ENCODE measurements around the gene LAMA3. TPM values are rescaled to one million over a fixed set of nuclear protein-coding genes. Genes with fewer than 3 reads are reported as not detected.

LAMA3 gene
- total RNA-seq, 1 donor from 2014 or later, result 9.4 TPM

DNA sequence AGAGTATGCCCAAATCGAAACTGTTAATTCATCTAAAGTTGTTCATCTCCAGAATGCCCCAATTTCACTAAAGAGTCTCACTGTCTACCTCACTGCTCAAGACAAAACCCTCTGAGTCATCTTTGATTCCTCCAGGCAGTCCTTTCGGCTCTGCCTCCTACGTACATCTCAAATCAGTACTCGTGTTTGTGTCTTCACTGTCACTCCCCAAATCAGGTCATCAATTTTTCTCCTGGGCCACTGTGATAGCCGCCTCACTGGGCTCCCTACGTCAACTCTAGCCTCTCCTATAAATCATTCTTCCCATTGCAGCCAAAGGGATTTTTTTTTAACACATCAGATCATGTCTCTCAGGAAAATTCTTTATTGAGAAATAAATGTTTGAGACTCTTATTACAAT, 283.2 kb downstream of the LAMA3 start:
- DNase-seq (ENCODE audit: extremely low spot score, unreplicated experiment), result no peak

DNA sequence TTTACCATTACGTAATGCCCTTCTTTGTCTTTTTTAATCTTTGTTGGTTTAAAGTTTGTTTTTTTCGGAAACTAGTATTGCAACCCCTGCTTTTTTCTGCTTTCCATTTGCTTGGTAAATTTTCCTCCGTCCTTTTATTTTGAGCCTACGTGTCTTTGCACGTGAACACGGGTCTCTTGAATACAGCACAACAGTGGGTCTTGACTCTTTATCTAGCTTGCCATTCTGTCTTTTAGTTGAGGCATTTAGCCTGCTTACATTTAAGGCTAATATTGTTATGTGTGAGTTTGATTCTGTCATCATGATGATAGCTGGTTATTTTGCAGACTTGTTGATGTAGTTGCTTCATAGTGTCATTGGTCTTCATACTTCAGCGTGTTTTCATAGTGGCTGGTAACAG, 287.9 kb downstream of the LAMA3 start:
- TF ChIP-seq, protein P1, sequence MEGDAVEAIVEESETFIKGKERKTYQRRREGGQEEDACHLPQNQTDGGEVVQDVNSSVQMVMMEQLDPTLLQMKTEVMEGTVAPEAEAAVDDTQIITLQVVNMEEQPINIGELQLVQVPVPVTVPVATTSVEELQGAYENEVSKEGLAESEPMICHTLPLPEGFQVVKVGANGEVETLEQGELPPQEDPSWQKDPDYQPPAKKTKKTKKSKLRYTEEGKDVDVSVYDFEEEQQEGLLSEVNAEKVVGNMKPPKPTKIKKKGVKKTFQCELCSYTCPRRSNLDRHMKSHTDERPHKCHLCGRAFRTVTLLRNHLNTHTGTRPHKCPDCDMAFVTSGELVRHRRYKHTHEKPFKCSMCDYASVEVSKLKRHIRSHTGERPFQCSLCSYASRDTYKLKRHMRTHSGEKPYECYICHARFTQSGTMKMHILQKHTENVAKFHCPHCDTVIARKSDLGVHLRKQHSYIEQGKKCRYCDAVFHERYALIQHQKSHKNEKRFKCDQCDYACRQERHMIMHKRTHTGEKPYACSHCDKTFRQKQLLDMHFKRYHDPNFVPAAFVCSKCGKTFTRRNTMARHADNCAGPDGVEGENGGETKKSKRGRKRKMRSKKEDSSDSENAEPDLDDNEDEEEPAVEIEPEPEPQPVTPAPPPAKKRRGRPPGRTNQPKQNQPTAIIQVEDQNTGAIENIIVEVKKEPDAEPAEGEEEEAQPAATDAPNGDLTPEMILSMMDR (conservative IDR thresholded peaks at IDR 0.05), result no peak
- H3K9me3 Mint-ChIP-seq, result peaks cover 9% of the 10 kb centered on the region
- DNase-seq (ENCODE audit: extremely low spot score, unreplicated experiment), result no peak
- no peak overlapping the region for H3K4me3 Mint-ChIP-seq
- peaks cover 11% of the 10 kb centered on the region for H3K4me1 Mint-ChIP-seq (ENCODE audit: unreplicated experiment)
- H3K36me3 Mint-ChIP-seq, result no peaks in the 10 kb centered on the region
- no peak overlapping the region for H3K27ac Mint-ChIP-seq
- H3K27me3 Mint-ChIP-seq, result peaks cover 13% of the 10 kb centered on the region

More for the DNA sequence above, 283.2 kb downstream of the LAMA3 start:
- H3K27me3 Mint-ChIP-seq, result peaks cover 6% of the 10 kb centered on the region
- peaks cover 9% of the 10 kb centered on the region for H3K9me3 Mint-ChIP-seq
- no peaks in the 10 kb centered on the region for H3K36me3 Mint-ChIP-seq
- H3K4me1 Mint-ChIP-seq (ENCODE audit: unreplicated experiment), result no peaks in the 10 kb centered on the region
- H3K27ac Mint-ChIP-seq, result no peak overlapping the region
- H3K4me3 Mint-ChIP-seq, result no peak overlapping the region
- TF ChIP-seq, protein P1 (conservative IDR thresholded peaks at IDR 0.05), result no peak

DNA sequence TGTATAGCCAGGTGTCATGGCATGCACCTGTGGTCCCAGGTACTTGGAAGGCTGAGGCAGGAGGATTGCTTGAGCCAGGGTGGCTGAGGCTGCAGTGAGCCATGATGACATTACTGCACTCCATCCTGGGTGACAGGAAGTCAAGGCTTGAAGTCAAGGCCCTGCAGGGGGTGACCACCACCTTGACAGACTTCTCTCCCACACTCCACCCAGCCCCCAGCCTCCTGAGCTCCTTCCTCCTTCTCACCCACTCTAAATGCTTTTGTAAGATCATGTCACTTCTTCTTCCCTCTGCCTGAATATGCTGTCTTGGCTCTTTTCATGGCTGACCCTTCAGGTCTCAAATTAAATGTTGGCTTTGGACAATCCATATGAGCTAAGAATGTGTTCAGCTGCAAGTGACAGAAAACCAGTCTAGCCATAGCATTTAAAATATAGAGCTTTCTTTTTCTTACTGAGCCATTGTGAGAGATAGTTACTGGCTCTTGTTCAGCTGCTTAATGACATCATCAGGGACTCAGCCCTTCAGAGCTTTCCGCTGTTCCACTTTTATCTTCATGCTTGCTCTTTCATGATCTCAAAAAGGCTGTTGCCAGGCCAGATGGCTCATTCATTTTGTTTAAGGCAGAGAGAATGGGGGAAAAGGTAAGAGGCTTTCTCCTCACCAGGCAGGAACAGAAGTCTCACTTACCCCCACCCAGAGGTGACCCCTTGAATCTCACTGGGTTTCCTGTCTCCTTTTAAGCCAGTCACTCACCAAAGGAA, 288.6 kb downstream of the LAMA3 start:
- Mint-ChIP-seq H3K4me1 (ENCODE audit: unreplicated experiment) (peaks cover 19% of the 10 kb centered on the region), H3K27ac (no peak overlapping the region), H3K4me3 (no peak overlapping the region), H3K9me3 (peaks cover 9% of the 10 kb centered on the region), H3K36me3 (no peaks in the 10 kb centered on the region), H3K27me3 (peaks cover 18% of the 10 kb centered on the region)
- TF ChIP-seq, protein P1 (conservative IDR thresholded peaks at IDR 0.05), result no peak
- DNase-seq (ENCODE audit: extremely low spot score, unreplicated experiment), result no peak

DNA sequence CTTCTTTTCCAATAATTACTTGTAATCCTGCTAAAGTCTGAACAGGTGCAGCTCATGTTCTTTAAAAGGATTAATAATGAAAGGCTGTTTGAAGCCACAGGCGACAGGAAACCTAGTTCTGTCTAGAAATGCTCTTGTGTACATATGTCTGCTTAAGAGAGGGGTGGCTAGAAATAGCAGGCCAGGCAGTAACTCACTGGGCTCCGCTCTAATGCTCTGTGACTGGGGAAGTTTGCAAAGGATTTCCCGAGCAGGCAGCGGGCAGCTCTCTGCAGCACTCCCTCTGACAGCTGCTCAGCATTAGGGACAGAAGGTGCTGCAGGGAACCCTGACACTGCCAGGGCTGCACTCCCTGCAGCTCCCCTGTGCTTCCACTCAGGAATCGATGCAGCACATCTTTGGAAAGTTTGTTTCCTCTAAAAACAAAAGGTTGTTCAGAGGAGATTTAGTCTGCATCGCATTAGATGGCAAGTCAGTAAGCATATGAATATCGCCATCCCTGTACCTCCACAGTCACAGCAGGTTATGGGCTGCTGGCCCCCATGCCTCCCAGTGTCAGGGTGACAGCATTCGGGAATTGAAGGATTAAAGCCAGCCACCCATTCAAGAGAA, 292.2 kb downstream of the LAMA3 start:
- Mint-ChIP-seq H3K4me1 (ENCODE audit: unreplicated experiment) (peaks cover 19% of the 10 kb centered on the region), H3K9me3 (no peaks in the 10 kb centered on the region), H3K27me3 (peaks cover 19% of the 10 kb centered on the region), H3K27ac (no peak overlapping the region), H3K4me3 (no peak overlapping the region), H3K36me3 (no peaks in the 10 kb centered on the region)
- DNase-seq (ENCODE audit: extremely low spot score, unreplicated experiment), result no peak
- TF ChIP-seq, protein P1 (conservative IDR thresholded peaks at IDR 0.05), result no peak

DNA sequence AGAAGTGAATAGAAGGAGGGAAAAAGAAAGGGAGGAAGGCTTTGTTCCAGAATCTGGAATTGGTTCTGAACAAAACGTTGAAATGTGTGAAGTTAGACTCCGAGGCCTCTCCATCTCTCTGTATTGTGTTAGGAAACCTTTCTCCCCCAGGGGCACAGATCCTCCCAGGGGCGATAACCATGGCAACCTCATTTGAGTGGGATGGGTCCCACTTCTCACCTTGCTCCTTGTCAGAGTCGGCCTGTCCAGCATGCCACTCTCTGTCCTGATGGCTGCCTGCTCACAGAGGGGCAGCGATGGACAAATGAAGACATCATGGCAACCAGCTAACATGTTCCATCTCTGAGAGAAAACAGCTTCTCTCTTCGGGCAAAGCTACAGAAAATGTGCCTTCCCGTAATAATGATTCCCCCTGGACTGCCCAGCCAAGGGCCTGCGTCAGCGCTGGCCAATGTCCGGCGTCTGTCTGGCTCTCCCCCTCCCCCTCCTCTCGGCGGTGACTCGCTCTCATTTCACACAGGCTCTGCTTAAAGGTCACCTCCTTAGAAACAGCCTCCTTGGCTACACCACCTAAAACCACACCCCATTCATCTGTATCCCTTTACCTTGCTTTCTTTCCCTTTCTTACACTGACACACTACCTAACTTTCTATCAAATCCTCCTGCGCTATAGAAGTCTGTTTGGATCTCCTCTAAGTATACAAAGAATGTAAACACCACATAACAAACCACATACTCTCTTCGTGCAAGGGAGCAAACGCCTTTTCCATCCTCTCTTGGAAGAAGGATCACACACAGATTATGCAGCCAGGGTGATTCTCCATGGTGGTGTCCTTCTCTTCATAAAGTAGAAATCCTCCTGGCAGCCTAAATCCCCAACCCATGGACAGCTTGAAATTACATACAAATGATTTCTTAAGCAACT, 293.2 kb downstream of the LAMA3 start:
- Mint-ChIP-seq H3K9me3 (no peaks in the 10 kb centered on the region), H3K27ac (no peak overlapping the region), H3K4me1 (ENCODE audit: unreplicated experiment) (peaks cover 19% of the 10 kb centered on the region), H3K36me3 (no peaks in the 10 kb centered on the region), H3K4me3 (peak overlapping the region; percentile 27), H3K27me3 (peaks cover 16% of the 10 kb centered on the region)
- DNase-seq (ENCODE audit: extremely low spot score, unreplicated experiment), result no peak
- TF ChIP-seq, protein P1 (conservative IDR thresholded peaks at IDR 0.05), result no peak
